ENCODE data around the gene MIDN. TPM values are rescaled to one million over a fixed set of nuclear protein-coding genes. Genes with fewer than 3 reads are reported as not detected.

MIDN gene
- total RNA-seq, 2 donors from 2014 or later: 35.8 to 42.9 TPM

GRCh38 chr19:1296575-1297271 lies 48.3 kb downstream of the MIDN start:
- Histone ChIP-seq H3K4me1 (replicated peaks) (no peaks in the 10 kb centered on the region), H3K27me3 (replicated peaks; ENCODE audit: insufficient read depth) (no peaks in the 10 kb centered on the region), H3K36me3 (no peaks in the 10 kb centered on the region), H3K27ac (no peak overlapping the region), H3K4me3 (no peak overlapping the region), H3K9me3 (no peaks in the 10 kb centered on the region)
- no peak for TF ChIP-seq CTCF (IDR thresholded peaks at IDR 0.05)
- no peak for TF ChIP-seq POLR2AphosphoS5 (IDR thresholded peaks at IDR 0.05)
- TF ChIP-seq POLR2A (IDR thresholded peaks at IDR 0.05): no peak
- 88% methylated on average over 24 of the region's 24 CpGs for WGBS
- no peak for DNase-seq (ENCODE audit: low spot score)
- intact Hi-C loops (cut with DNase I): no loop called here

- Histone ChIP-seq H3K27ac (no peak overlapping the region), H3K4me3 (no peak overlapping the region), H3K9me3 (no peaks in the 10 kb centered on the region), H3K4me1 (replicated peaks) (no peaks in the 10 kb centered on the region), H3K36me3 (no peaks in the 10 kb centered on the region), H3K27me3 (replicated peaks; ENCODE audit: insufficient read depth) (no peaks in the 10 kb centered on the region)
- 90% methylated on average over 8 of the region's 8 CpGs for WGBS
- DNase-seq (ENCODE audit: low spot score): no peak
- intact Hi-C loops (cut with DNase I): no loop called here
- TF ChIP-seq POLR2AphosphoS5 (IDR thresholded peaks at IDR 0.05) (no peak), CTCF (IDR thresholded peaks at IDR 0.05) (no peak)
Observed at GRCh38 chr19:1298235-1298634, 49.9 kb downstream of the MIDN start.

- H3K27me3 ChIP-seq (replicated peaks; ENCODE audit: insufficient read depth): no peaks in the 10 kb centered on the region
- no peaks in the 10 kb centered on the region for H3K4me1 ChIP-seq (replicated peaks)
- no peak for DNase-seq (ENCODE audit: low spot score)
- H3K36me3 ChIP-seq: no peaks in the 10 kb centered on the region
- no peaks in the 10 kb centered on the region for H3K9me3 ChIP-seq
- H3K27ac ChIP-seq: no peak overlapping the region
- WGBS: 81% methylated on average over 29 of the region's 34 CpGs
- TF ChIP-seq CTCF (IDR thresholded peaks at IDR 0.05) (no peak), POLR2A (IDR thresholded peaks at IDR 0.05) (no peak), POLR2AphosphoS5 (IDR thresholded peaks at IDR 0.05) (no peak)
- intact Hi-C loops (cut with DNase I): no loop called here
- H3K4me3 ChIP-seq: no peak overlapping the region
Observed at GRCh38 chr19:1299801-1300200, 51.4 kb downstream of the MIDN start.

- intact Hi-C loops (cut with DNase I): no loop called here
- WGBS: 85% methylated on average over 35 of the region's 35 CpGs
- no peaks in the 10 kb centered on the region for H3K36me3 ChIP-seq
- H3K27me3 ChIP-seq (replicated peaks; ENCODE audit: insufficient read depth): no peaks in the 10 kb centered on the region
- no peak for DNase-seq (ENCODE audit: low spot score)
- H3K27ac ChIP-seq: no peak overlapping the region
- H3K9me3 ChIP-seq: no peaks in the 10 kb centered on the region
- no peak overlapping the region for H3K4me3 ChIP-seq
- H3K4me1 ChIP-seq (replicated peaks): no peaks in the 10 kb centered on the region
- no peak for TF ChIP-seq POLR2A (IDR thresholded peaks at IDR 0.05)
- TF ChIP-seq POLR2AphosphoS5 (IDR thresholded peaks at IDR 0.05): no peak
- no peak for TF ChIP-seq CTCF (IDR thresholded peaks at IDR 0.05)
Observed at GRCh38 chr19:1300744-1301490, 52.5 kb downstream of the MIDN start.
